Testis (tissue), 3 donors: ENCODE results near the gene HJURP. TPM values are rescaled to one million over a fixed set of nuclear protein-coding genes. Genes with fewer than 3 reads are reported as not detected.

Experiments used
- DNase-seq: peaks from one replicate; pipeline ENCODE4 v3.0.0-alpha.2; 2019
- H3K27ac ChIP-seq, 2 donors: fragments of 200-600 bp; sonication (generic); one replicate each; pipeline ENCODE4 v1.5.1; 2019
- H3K27me3 ChIP-seq: fragments of 200-600 bp; sonication (generic); one replicate; pipeline ENCODE4 v1.5.1; 2019
- H3K36me3 ChIP-seq: fragments of 200-600 bp; sonication (generic); one replicate; pipeline ENCODE4 v1.5.1; 2017; ENCODE audit warnings: low read depth; ENCODE audit errors: missing control alignments
- H3K4me1 ChIP-seq: fragments of 200-600 bp; sonication (generic); one replicate; pipeline ENCODE4 v1.5.1; 2019
- H3K4me3 ChIP-seq, 2 donors: fragments of 200-600 bp; sonication (generic); one replicate each; pipeline ENCODE4 v1.5.1; 2017 to 2019
- H3K9me3 ChIP-seq: fragments of 200-600 bp; sonication (generic); one replicate; pipeline ENCODE4 v1.5.1; 2017
- POLR2A ChIP-seq: fragments of 450-650 bp; IDR thresholded peaks from one replicate; pipeline ENCODE4 v1.6.1; 2017; ENCODE audit warnings: antibody characterized with exemption, mild to moderate bottlenecking, moderate library complexity
- WGBS, 2 donors: methylation state at CpG; one replicate each; pipeline ENCODE4 v1.1.5; 2018; 5-methylcytosine and 5-hydroxymethylcytosine counted together
- intact Hi-C: fragments of 100-400 bp; cut with DNase I; formaldehyde crosslinking; loops from one replicate; pipeline ENCODE4 v1.15.1; 2023; ENCODE audit warnings: low total_unique reads
- polyA plus RNA-seq: library from polyadenylated mRNA; stranded (reverse); fragments of 350-450 nt; fragmentation: Illumina TruSeq; extraction: RNeasy Lipid Tissue Mini Kit (QIAGEN cat#74804); gene quantifications from one replicate; pipeline ENCODE4 v1.2.3, GENCODE V29; 2014; ENCODE audit warnings: low read depth, low replicate concordance; ENCODE audit not compliant: insufficient read depth
- total RNA-seq, 2 donors: library from RNA; depleted of rRNA; stranded (reverse); fragments of >200 nt; gene quantifications; one replicate each; pipeline ENCODE4 v1.2.3, GENCODE V29; 2016
- TF ChIP-seq, protein P1 (sequence below), 3 experiments: fragments of 450-650 bp in 2 of 3; fragments of 200-600 bp in 1 of 3; sonication (generic) in 1 of 3; IDR thresholded peaks; one replicate each; pipeline ENCODE4 v1.5.1; 2016 to 2019; ENCODE audit warnings: antibody characterized with exemption in 3 of 3, mild to moderate bottlenecking in 2 of 3, moderate library complexity in 1 of 3

HJURP gene
- total and polyA plus RNA-seq, 3 donors from 2014 or later: 10.2 to 30.2 (median 13.9) TPM

DNA sequence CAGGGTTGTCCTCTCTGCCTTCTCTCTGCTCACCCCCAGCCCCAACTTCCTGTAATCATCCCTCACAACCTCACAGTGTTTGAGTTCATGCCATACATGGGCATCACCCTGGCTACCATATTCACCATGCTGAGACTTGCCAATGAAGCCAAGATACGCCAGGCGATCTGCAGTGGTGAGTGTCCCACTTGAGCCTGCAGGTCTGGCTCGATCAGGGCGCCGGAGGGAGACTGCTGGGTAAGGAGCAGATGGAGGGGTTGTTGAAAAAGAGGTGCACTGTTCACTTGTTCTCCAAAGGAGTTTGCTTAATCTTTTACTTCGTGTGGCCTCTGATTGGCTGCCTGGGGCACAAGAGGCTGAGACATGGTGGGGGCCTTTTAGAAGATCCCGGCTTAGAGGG, 61.6 kb downstream of the HJURP start:
- no peaks in the 10 kb centered on the region for H3K36me3 ChIP-seq
- WGBS, 2 donors: 84 to 95% methylated on average over 7 of the region's 7 CpGs
- H3K4me1 ChIP-seq: no peaks in the 10 kb centered on the region
- H3K9me3 ChIP-seq: no peaks in the 10 kb centered on the region
- no peak overlapping the region for H3K4me3 ChIP-seq
- DNase-seq: no peak
- intact Hi-C loops: no loop called here
- no peak overlapping the region for H3K27ac ChIP-seq
- H3K27me3 ChIP-seq: no peaks in the 10 kb centered on the region
- TF ChIP-seq, protein P1, sequence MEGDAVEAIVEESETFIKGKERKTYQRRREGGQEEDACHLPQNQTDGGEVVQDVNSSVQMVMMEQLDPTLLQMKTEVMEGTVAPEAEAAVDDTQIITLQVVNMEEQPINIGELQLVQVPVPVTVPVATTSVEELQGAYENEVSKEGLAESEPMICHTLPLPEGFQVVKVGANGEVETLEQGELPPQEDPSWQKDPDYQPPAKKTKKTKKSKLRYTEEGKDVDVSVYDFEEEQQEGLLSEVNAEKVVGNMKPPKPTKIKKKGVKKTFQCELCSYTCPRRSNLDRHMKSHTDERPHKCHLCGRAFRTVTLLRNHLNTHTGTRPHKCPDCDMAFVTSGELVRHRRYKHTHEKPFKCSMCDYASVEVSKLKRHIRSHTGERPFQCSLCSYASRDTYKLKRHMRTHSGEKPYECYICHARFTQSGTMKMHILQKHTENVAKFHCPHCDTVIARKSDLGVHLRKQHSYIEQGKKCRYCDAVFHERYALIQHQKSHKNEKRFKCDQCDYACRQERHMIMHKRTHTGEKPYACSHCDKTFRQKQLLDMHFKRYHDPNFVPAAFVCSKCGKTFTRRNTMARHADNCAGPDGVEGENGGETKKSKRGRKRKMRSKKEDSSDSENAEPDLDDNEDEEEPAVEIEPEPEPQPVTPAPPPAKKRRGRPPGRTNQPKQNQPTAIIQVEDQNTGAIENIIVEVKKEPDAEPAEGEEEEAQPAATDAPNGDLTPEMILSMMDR (IDR thresholded peaks at IDR 0.05): no peak
- TF ChIP-seq POLR2A: no peak

- H3K27me3 ChIP-seq: no peaks in the 10 kb centered on the region
- intact Hi-C loops: no loop called here
- TF ChIP-seq, protein P1 (IDR thresholded peaks at IDR 0.05): no peak
- TF ChIP-seq POLR2A: no peak
- 71 to 76% methylated on average over 9 of the region's 9 CpGs for WGBS, 2 donors
- no peaks in the 10 kb centered on the region for H3K9me3 ChIP-seq
- H3K36me3 ChIP-seq: no peaks in the 10 kb centered on the region
- H3K4me3 ChIP-seq: no peak overlapping the region
- H3K27ac ChIP-seq: no peak overlapping the region
- no peak for DNase-seq
- H3K4me1 ChIP-seq: no peaks in the 10 kb centered on the region
Observed at GRCh38 chr2:233791883-233792329, 62.4 kb downstream of the HJURP start.

GRCh38 chr2:233791151-233791882, 63.0 kb downstream of the HJURP start:
- no peak overlapping the region for H3K4me3 ChIP-seq
- H3K9me3 ChIP-seq: no peaks in the 10 kb centered on the region
- no peak for DNase-seq

GRCh38 chr2:233789554-233789953, 64.8 kb downstream of the HJURP start:
- TF ChIP-seq, protein P1 (IDR thresholded peaks at IDR 0.05): no peak
- TF ChIP-seq POLR2A: no peak
- 88 to 89% methylated on average over 7 of the region's 7 CpGs for WGBS, 2 donors

More at GRCh38 chr2:233791151-233791882, 63.0 kb downstream of the HJURP start:
- TF ChIP-seq, protein P1 (IDR thresholded peaks at IDR 0.05): no peak
- TF ChIP-seq POLR2A: no peak
- WGBS, 2 donors: 75 to 76% methylated on average over 18 of the region's 18 CpGs
- Histone ChIP-seq H3K4me1 (no peaks in the 10 kb centered on the region), H3K36me3 (no peaks in the 10 kb centered on the region), H3K27me3 (no peaks in the 10 kb centered on the region), H3K27ac (no peak overlapping the region)
- intact Hi-C loops: no loop called here

More at GRCh38 chr2:233789554-233789953, 64.8 kb downstream of the HJURP start:
- no peaks in the 10 kb centered on the region for H3K9me3 ChIP-seq
- H3K27ac ChIP-seq: no peak overlapping the region
- no peaks in the 10 kb centered on the region for H3K36me3 ChIP-seq
- no peak overlapping the region for H3K4me3 ChIP-seq
- no peaks in the 10 kb centered on the region for H3K4me1 ChIP-seq
- no peaks in the 10 kb centered on the region for H3K27me3 ChIP-seq
- intact Hi-C loops: no loop called here
- no peak for DNase-seq

Other genes starting within 250 kb of the HJURP start
- under 1 TPM in 1 of 2 donors, not detected in 1; 0.19 TPM for gene UGT1A8, start 236.9 kb downstream of the HJURP start, total RNA-seq
- not detected for gene UGT1A8, start 236.9 kb downstream of the HJURP start, polyA plus RNA-seq
- gene UGT1A10, start 218.1 kb downstream of the HJURP start, total RNA-seq: under 1 TPM; 0.31 to 0.68 TPM
- 0.29 TPM for gene UGT1A10, start 218.1 kb downstream of the HJURP start, polyA plus RNA-seq
- not detected for gene UGT1A9, start 182.6 kb downstream of the HJURP start, total RNA-seq
- not detected for gene UGT1A9, start 182.6 kb downstream of the HJURP start, polyA plus RNA-seq
- gene UGT1A7, start 172.6 kb downstream of the HJURP start, total RNA-seq: under 1 TPM in 1 of 2 donors, not detected in 1; 0.19 TPM
- gene UGT1A7, start 172.6 kb downstream of the HJURP start, polyA plus RNA-seq: not detected
- gene UGT1A6, start 161.6 kb downstream of the HJURP start, total RNA-seq: under 1 TPM in 1 of 2 donors, not detected in 1; 0.74 TPM
- gene UGT1A6, start 161.6 kb downstream of the HJURP start, polyA plus RNA-seq: 3.0 TPM
- gene UGT1A5, start 141.6 kb downstream of the HJURP start, total RNA-seq: under 1 TPM in 1 of 2 donors, not detected in 1; 0.16 TPM
- not detected for gene UGT1A5, start 141.6 kb downstream of the HJURP start, polyA plus RNA-seq
- gene UGT1A4, start 135.8 kb downstream of the HJURP start, total RNA-seq: not detected
- gene UGT1A4, start 135.8 kb downstream of the HJURP start, polyA plus RNA-seq: 0.25 TPM
- gene UGT1A3, start 125.5 kb downstream of the HJURP start, total RNA-seq: not detected
- not detected for gene UGT1A3, start 125.5 kb downstream of the HJURP start, polyA plus RNA-seq
- under 1 TPM; 0.24 to 0.31 TPM for gene UGT1A1, start 94.3 kb downstream of the HJURP start, total RNA-seq
- 0.34 TPM for gene UGT1A1, start 94.3 kb downstream of the HJURP start, polyA plus RNA-seq
- gene MROH2A, start 76.2 kb downstream of the HJURP start, total RNA-seq: 10 to 100 TPM in 1 of 2 donors, 1 to 10 TPM in 1; 5.3 to 10.7 TPM
- 5.1 TPM for gene MROH2A, start 76.2 kb downstream of the HJURP start, polyA plus RNA-seq
- 1 to 10 TPM in 1 of 2 donors, under 1 TPM in 1; 0.79 to 2.2 TPM for gene TRPM8, start 62.8 kb upstream of the HJURP start, total RNA-seq
- 5.2 TPM for gene TRPM8, start 62.8 kb upstream of the HJURP start, polyA plus RNA-seq
- gene SPP2, start 196.2 kb upstream of the HJURP start, total RNA-seq: not detected
- gene SPP2, start 196.2 kb upstream of the HJURP start, polyA plus RNA-seq: not detected